Upper lobe of left lung (tissue), 4 donors: ENCODE results near the gene ZFYVE16.

Source experiments
- POLR2A ChIP-seq, 4 donors: fragments of 450-650 bp; IDR thresholded peaks; one replicate each; pipeline ENCODE4 v1.5.1; 2016 to 2017; ENCODE audit warnings: antibody characterized with exemption in 4 of 4, mild to moderate bottlenecking in 2 of 4
- TF ChIP-seq, protein P1 (sequence below), 6 experiments: fragments of 450-650 bp in 4 of 6; fragments of 200-600 bp in 2 of 6; sonication (generic) in 2 of 6; IDR thresholded peaks; one replicate each; pipeline ENCODE4 v1.5.1; 2016 to 2019; ENCODE audit warnings: antibody characterized with exemption in 6 of 6

- no peak for TF ChIP-seq POLR2A (IDR thresholded peaks at IDR 0.05)
- TF ChIP-seq, protein P1, sequence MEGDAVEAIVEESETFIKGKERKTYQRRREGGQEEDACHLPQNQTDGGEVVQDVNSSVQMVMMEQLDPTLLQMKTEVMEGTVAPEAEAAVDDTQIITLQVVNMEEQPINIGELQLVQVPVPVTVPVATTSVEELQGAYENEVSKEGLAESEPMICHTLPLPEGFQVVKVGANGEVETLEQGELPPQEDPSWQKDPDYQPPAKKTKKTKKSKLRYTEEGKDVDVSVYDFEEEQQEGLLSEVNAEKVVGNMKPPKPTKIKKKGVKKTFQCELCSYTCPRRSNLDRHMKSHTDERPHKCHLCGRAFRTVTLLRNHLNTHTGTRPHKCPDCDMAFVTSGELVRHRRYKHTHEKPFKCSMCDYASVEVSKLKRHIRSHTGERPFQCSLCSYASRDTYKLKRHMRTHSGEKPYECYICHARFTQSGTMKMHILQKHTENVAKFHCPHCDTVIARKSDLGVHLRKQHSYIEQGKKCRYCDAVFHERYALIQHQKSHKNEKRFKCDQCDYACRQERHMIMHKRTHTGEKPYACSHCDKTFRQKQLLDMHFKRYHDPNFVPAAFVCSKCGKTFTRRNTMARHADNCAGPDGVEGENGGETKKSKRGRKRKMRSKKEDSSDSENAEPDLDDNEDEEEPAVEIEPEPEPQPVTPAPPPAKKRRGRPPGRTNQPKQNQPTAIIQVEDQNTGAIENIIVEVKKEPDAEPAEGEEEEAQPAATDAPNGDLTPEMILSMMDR (IDR thresholded peaks at IDR 0.05), result no peak
These were observed 109.0 kb downstream of the ZFYVE16 start for GRCh38 chr5:80516826-80517225.
